IPS-18a (cell line): ENCODE measurements around the gene CCSER2.
"Not testable (repeated sequence)": the region's sequence is repeated elsewhere in the genome, so short reads cannot be mapped to it uniquely, and the experiment has no call there.

ENCODE experiments used
- H3K27ac ChIP-seq: one replicate; pipeline ENCODE4 v1.5.1; 2013; ENCODE audit warnings: low read length
- H3K27me3 ChIP-seq: one replicate; pipeline ENCODE4 v1.6.1; 2013; ENCODE audit warnings: mild to moderate bottlenecking, low read length; ENCODE audit not compliant: control insufficient read depth, insufficient read depth
- H3K36me3 ChIP-seq: one replicate; pipeline ENCODE4 v1.6.1; 2013; ENCODE audit warnings: low read depth, low read length; ENCODE audit not compliant: control insufficient read depth
- H3K4me1 ChIP-seq: one replicate; pipeline ENCODE4 v1.6.1; 2013; ENCODE audit warnings: low read depth, low read length; ENCODE audit not compliant: control insufficient read depth
- H3K4me3 ChIP-seq: one replicate; pipeline ENCODE4 v1.5.1; 2013; ENCODE audit warnings: low read length
- H3K9ac ChIP-seq: one replicate; pipeline ENCODE4 v1.6.1; 2013; ENCODE audit warnings: mild to moderate bottlenecking, low read length, moderate library complexity
- H3K9me3 ChIP-seq: one replicate; pipeline ENCODE4 v1.6.1; 2013; ENCODE audit warnings: low read depth, low read length; ENCODE audit not compliant: control insufficient read depth

Gene CCSER2, protein sequence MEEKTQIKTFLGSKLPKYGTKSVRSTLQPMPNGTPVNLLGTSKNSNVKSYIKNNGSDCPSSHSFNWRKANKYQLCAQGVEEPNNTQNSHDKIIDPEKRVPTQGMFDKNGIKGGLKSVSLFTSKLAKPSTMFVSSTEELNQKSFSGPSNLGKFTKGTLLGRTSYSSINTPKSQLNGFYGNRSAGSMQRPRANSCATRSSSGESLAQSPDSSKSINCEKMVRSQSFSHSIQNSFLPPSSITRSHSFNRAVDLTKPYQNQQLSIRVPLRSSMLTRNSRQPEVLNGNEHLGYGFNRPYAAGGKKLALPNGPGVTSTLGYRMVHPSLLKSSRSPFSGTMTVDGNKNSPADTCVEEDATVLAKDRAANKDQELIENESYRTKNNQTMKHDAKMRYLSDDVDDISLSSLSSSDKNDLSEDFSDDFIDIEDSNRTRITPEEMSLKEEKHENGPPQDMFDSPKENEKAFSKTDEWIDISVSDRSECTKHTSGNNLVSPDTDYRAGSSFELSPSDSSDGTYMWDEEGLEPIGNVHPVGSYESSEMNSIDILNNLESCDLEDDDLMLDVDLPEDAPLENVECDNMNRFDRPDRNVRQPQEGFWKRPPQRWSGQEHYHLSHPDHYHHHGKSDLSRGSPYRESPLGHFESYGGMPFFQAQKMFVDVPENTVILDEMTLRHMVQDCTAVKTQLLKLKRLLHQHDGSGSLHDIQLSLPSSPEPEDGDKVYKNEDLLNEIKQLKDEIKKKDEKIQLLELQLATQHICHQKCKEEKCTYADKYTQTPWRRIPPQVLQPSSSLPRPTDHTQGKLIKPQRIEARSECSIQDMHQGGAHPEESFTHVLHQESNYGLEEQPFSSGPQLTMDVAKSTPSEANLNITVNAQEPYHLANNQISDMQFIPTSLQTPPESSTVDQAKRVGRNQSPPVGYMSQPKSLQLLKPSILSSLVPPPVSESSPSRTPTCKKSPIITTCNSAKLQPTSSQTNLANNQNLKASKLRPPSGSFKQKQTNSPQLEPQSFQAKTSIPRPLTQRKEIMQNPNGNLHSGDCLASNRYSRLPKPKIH

GRCh38 chr10:84328418-84329195, at the start of gene CCSER2:
Gene CCSER2, plus strand, starts transcription at chr10:84328589. Its CDS starts 42,464 bp downstream, at chr10:84371053.
- H3K9ac ChIP-seq: peak within 1 kb of the TSS; percentile 61
- H3K27me3 ChIP-seq: no peaks in the 10 kb centered on the region
- no peaks in the 10 kb centered on the region for H3K36me3 ChIP-seq
- peak within 1 kb of the TSS; percentile 79 for H3K27ac ChIP-seq
- H3K4me3 ChIP-seq: peak within 1 kb of the TSS; percentile 82
- H3K9me3 ChIP-seq: no peaks in the 10 kb centered on the region
- H3K4me1 ChIP-seq: peaks cover 14% of the 10 kb centered on the region

DNA sequence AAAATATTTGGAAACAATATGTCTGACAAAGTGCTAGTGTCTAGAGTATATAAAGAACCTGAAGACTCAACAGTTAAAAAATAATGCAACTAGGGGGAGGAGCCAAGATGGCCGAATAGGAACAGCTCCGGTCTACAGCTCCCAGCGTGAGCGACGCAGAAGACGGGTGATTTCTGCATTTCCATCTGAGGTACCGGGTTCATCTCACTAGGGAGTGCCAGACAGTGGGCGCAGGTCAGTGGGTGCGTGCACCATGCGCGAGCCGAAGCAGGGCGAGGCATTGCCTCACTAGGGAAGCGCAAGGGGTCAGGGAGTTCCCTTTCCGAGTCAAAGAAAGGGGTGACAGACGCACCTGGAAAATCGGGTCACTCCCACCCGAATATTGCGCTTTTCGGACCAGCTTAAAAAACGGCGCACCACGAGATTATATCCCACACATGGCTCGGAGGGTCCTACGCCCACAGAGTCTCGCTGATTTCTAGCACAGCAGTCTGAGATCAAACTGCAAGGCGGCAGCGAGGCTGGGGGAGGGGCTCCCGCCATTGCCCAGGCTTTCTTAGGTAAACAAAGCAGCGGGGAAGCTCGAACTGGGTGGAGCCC, 48.4 kb upstream of the CCSER2 start:
- Histone ChIP-seq H3K4me3 (peak overlapping the region; percentile 23), H3K9ac (peak overlapping the region; percentile 32)
- not testable (repeated sequence) for H3K27me3 ChIP-seq, H3K36me3 ChIP-seq, H3K27ac ChIP-seq, H3K9me3 ChIP-seq, H3K4me1 ChIP-seq

- Histone ChIP-seq H3K4me1 (no peaks in the 10 kb centered on the region), H3K27me3 (no peaks in the 10 kb centered on the region), H3K36me3 (no peaks in the 10 kb centered on the region), H3K9me3 (peaks cover 6% of the 10 kb centered on the region), H3K4me3 (no peak overlapping the region), H3K27ac (no peak overlapping the region), H3K9ac (no peak overlapping the region)
Observed at GRCh38 chr10:84286695-84287094, 41.7 kb upstream of the CCSER2 start.

- Histone ChIP-seq H3K4me3 (no peak overlapping the region), H3K27ac (no peak overlapping the region), H3K9ac (no peak overlapping the region), H3K36me3 (no peaks in the 10 kb centered on the region), H3K4me1 (no peaks in the 10 kb centered on the region), H3K9me3 (peaks cover 6% of the 10 kb centered on the region), H3K27me3 (no peaks in the 10 kb centered on the region)
Observed at GRCh38 chr10:84288151-84288550, 40.2 kb upstream of the CCSER2 start.

DNA sequence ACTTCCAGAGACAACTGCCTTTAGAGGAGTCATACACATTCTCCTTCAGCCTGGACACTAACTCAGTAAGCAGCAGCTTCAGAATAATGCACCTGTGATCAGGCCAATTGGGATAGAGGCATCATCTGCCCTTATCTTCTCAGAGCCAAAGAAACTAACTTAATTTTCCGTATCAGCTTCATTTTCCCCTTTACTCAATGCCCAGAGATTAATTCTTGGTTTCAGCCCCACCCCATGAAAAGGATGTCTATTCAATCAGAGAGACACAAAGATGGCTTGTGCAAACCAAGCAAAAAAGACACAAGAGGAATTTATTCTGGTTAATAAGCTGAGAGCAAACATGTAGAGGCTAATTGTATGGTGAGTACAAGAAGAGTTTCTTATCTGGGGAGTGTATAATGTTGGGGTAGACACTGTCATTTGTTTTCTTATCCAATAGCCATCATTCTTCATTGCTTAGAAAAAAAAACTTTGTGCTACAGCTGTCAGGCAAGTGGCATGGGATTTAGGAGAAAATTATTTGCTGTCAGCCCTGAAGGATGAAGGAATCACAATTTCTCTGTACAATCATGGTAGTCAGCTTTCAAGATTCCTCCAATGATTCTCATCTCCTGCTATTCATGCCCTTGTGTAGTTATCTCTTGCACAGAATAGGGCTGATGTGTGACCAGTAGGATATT, 38.7 kb upstream of the CCSER2 start:
- H3K9ac ChIP-seq: no peak overlapping the region
- peaks cover 6% of the 10 kb centered on the region for H3K9me3 ChIP-seq
- no peak overlapping the region for H3K27ac ChIP-seq
- no peak overlapping the region for H3K4me3 ChIP-seq
- no peaks in the 10 kb centered on the region for H3K36me3 ChIP-seq
- H3K27me3 ChIP-seq: no peaks in the 10 kb centered on the region
- no peaks in the 10 kb centered on the region for H3K4me1 ChIP-seq

- Histone ChIP-seq H3K27me3 (no peaks in the 10 kb centered on the region), H3K36me3 (no peaks in the 10 kb centered on the region), H3K9me3 (peaks cover 6% of the 10 kb centered on the region), H3K9ac (no peak overlapping the region), H3K27ac (no peak overlapping the region), H3K4me1 (no peaks in the 10 kb centered on the region), H3K4me3 (no peak overlapping the region)
Observed at GRCh38 chr10:84290235-84290634, 38.2 kb upstream of the CCSER2 start.

DNA sequence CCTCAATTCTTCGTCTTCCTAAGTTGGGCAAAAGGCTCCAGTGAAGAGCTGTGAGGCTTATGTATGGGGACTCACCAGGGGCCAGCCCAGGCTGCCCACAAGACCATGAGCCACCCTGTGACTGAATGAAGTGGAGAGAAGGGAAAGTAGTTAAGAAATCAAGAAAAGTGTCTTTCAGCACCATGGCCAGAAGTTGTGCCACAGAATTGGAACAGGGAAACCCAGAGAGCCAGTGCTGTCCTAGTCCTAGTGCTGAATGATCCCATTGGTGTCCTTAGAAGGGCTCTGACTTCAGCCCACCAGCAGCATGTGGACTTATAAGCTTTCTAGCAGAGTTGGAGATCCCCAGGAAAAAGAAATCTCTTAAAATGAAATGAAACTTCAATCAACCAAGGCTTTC, 37.0 kb upstream of the CCSER2 start:
- Histone ChIP-seq H3K27me3 (no peaks in the 10 kb centered on the region), H3K4me1 (peaks cover 6% of the 10 kb centered on the region), H3K27ac (no peak overlapping the region), H3K36me3 (no peaks in the 10 kb centered on the region), H3K4me3 (no peak overlapping the region), H3K9me3 (peaks cover 4% of the 10 kb centered on the region), H3K9ac (no peak overlapping the region)

- no peaks in the 10 kb centered on the region for H3K27me3 ChIP-seq
- no peak overlapping the region for H3K27ac ChIP-seq
- peaks cover 10% of the 10 kb centered on the region for H3K4me1 ChIP-seq
- no peaks in the 10 kb centered on the region for H3K36me3 ChIP-seq
- no peak overlapping the region for H3K4me3 ChIP-seq
- no peak overlapping the region for H3K9ac ChIP-seq
- no peaks in the 10 kb centered on the region for H3K9me3 ChIP-seq
Observed at GRCh38 chr10:84292502-84292901, 35.9 kb upstream of the CCSER2 start.

- Histone ChIP-seq H3K9me3 (no peaks in the 10 kb centered on the region), H3K4me3 (no peak overlapping the region), H3K4me1 (peaks cover 10% of the 10 kb centered on the region), H3K27ac (no peak overlapping the region), H3K27me3 (no peaks in the 10 kb centered on the region), H3K36me3 (no peaks in the 10 kb centered on the region), H3K9ac (no peak overlapping the region)
Observed at GRCh38 chr10:84293171-84293570, 35.2 kb upstream of the CCSER2 start.

DNA sequence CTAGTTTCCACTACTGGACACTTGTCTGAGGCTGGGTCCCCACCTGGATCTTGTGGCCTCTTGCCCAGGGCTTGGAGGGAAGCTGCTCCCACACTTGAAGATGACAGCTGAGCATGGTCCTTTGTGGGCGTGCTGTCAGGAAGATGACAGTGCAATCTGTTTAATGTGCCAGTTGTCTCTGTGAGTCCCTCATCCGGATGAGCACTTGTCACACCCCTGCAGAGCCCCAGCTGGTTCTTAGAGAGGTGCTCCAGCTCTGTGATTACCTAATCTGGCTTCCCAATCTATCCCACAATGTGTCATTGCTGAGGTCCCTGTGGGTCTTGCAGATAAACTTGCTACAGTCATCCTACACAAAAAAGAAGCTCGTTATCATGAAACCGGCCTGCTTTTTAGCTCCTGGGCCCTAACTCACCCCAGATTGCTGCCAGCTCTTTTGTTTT, 34.8 kb upstream of the CCSER2 start:
- no peak overlapping the region for H3K27ac ChIP-seq
- no peaks in the 10 kb centered on the region for H3K36me3 ChIP-seq
- H3K9ac ChIP-seq: no peak overlapping the region
- H3K4me1 ChIP-seq: peaks cover 10% of the 10 kb centered on the region
- no peaks in the 10 kb centered on the region for H3K27me3 ChIP-seq
- no peak overlapping the region for H3K4me3 ChIP-seq
- no peaks in the 10 kb centered on the region for H3K9me3 ChIP-seq
